GM19324 (cell line): ENCODE measurements around the gene CCN5.

Experiments used
- ATAC-seq: cut with Tn5 transposase; IDR thresholded peaks from one replicate; pipeline ENCODE4 v1.9.1; 2021; ENCODE audit warnings: mild to moderate bottlenecking, moderate library complexity; ENCODE audit not compliant: unreplicated experiment, low FRiP score

CCN5 gene

DNA sequence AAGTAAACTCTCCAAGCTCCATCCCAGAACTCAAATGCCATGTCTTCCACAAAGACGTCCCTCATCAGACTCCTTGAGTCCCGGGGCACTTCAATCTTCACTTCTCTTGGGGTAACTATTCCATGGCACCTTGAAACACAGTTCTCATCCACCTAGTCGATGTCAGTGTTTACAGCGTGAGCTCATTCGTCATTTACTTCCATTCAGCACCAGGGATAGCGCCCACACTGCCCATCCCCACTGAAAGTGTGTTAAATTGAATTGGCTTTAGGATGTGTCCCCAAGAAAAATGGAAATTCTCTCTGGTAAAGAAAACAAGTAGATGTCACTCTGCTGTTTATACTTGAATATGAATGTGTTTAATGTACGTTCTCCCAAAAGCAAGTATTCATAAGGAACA lies 61.8 kb downstream of the CCN5 start:
- no peak for ATAC-seq
